ENCODE data around the gene KLHDC8B.

The KLHDC8B gene

DNA sequence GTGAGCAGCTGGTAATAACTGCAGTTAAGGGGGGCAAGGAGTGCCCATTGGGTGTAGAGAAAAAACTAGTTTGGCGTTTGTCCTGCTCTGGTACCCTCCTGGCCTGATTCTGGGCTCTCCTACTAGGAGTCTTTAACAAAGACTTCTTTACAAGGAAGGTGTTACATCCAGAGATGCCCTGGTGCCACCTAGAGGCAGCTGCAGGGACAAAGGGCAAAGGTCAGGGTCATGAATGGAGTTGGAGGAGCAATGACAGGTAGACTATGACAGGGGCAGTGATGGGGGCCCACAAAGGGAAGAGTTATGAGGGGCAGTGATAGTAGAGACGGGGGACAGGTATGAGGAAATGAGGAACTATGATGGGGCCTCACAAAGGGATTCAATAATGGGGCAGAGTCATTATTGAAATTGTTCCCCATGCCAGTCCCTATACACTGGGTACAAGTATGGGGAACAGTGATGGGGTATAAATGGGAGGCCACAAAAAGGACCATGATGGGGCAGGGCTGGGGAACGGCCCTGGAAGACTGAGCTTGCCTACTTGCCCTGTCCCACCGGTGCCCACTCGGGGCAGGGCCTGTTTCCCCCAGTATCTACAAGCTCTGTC is 13.2 kb upstream of the KLHDC8B start:
- no peaks in the 10 kb centered on the region for H3K27me3 ChIP-seq
- peaks cover 18% of the 10 kb centered on the region for H4K20me1 ChIP-seq
- no peak overlapping the region for H3K9ac ChIP-seq
- H3K4me2 ChIP-seq, result no peak overlapping the region
- peaks cover 19% of the 10 kb centered on the region for H3K36me3 ChIP-seq
- no peaks in the 10 kb centered on the region for H3K9me3 ChIP-seq
- no peak for TF ChIP-seq Cebpa-rat (IDR thresholded peaks at IDR 0.05)
- H3K4me3 ChIP-seq, result no peak overlapping the region
- peaks cover 30% of the 10 kb centered on the region for H3K4me1 ChIP-seq
- H3K27ac ChIP-seq, result 0 out of 2 replicates have a peak overlapping the region, but pooled peaks have one; percentile 18

DNA sequence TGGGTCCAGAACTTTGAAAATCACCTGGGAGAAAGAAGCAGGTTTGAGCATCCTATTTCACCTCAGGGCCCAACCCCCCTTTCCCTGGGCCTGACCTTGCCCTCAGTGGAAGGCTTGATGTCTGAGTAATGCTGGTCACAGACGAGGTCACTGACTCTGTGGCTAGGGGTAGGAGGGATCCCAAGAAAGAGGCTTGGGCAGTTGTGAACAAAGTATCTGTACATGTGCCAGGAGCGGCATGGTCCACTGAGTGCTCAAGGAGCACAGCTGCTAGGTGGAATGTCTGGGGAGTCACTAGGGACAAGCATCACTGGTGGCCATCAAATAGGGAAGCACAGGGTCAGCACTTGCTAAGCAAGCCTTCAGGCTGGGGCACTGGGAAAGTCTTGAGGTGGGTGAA is 12.6 kb upstream of the KLHDC8B start:
- peak overlapping the region; percentile 8; the same call in 1 of the 2 replicates for H3K4me2 ChIP-seq
- H3K27me3 ChIP-seq, result no peaks in the 10 kb centered on the region
- TF ChIP-seq Cebpa-rat (IDR thresholded peaks at IDR 0.05), result no peak
- peaks cover 34% of the 10 kb centered on the region for H3K4me1 ChIP-seq
- H3K9me3 ChIP-seq, result no peaks in the 10 kb centered on the region
- H4K20me1 ChIP-seq, result peaks cover 18% of the 10 kb centered on the region
- no peak overlapping the region for H3K9ac ChIP-seq
- peaks cover 25% of the 10 kb centered on the region for H3K36me3 ChIP-seq
- H3K27ac ChIP-seq, result peak overlapping the region; percentile 18; the same call in 1 of the 2 replicates
- no peak overlapping the region for H3K4me3 ChIP-seq

DNA sequence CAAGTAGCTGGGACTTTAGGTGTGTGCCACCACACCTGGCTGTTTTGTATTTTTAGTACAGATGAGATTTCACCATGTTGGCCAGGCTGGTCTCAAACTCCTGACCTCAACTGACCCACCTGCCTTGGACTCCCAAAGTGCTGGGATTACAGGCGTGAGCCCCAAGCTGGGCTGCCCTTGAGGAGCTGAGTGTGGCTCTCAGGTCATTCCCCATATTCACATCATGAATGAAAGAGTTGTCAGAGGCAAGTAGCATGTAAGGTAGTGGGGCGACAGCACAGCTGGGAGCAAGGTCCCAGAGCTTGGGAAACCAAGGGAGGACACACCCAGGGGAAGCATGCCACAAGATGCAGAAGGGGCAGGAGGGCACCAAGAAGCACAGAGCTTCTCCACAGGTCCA is 10.2 kb upstream of the KLHDC8B start:
- no peak overlapping the region for H3K4me3 ChIP-seq
- H3K4me1 ChIP-seq, result peaks cover 49% of the 10 kb centered on the region
- H3K27me3 ChIP-seq, result no peaks in the 10 kb centered on the region
- H3K9me3 ChIP-seq, result no peaks in the 10 kb centered on the region
- TF ChIP-seq Cebpa-rat (IDR thresholded peaks at IDR 0.05), result no peak
- peak overlapping the region; percentile 47; the same call in 1 of the 2 replicates for H3K9ac ChIP-seq
- 0 out of 2 replicates have a peak overlapping the region, but pooled peaks have one; percentile 55 for H3K27ac ChIP-seq
- peaks cover 18% of the 10 kb centered on the region for H4K20me1 ChIP-seq
- H3K4me2 ChIP-seq, result peak overlapping the region; percentile 62
- peaks cover 31% of the 10 kb centered on the region for H3K36me3 ChIP-seq

DNA sequence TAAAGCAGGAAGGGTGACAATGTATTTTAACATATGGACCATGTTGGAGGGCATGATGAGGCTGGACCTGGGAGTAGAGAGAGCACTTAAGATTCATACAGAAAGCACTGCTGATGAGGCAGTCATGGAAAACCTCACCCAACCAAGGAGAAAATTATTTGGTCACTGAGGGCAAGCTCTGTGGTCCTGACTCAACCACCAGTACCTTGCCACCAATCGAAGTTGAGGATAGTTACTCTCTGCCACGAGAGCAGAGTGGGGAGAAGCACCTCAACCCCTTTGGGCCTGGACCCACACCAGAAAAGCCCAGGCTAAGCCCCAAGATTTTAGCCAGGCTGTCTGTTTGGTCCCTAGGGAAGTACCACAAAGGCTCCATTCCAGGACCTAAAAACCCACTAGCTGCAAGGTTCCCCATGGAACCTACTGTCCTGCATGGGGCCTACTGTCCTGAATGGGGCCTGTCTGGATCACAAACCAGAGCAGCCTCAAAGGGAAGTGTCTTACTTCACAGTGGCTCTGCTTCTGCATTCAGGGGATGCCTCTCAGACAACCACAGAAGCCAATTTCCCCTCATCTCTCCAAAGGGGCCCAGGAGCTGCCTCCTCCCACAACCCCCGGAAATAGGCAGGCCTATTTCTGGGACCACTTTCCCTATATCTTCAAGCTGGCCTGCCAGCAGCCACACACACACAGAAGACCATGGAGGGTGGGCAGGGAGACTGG is 9.4 kb upstream of the KLHDC8B start:
- Histone ChIP-seq H3K36me3 (peaks cover 31% of the 10 kb centered on the region), H3K4me2 (peak overlapping the region; percentile 62), H4K20me1 (peaks cover 18% of the 10 kb centered on the region), H3K9ac (peak overlapping the region; percentile 47; the same call in 1 of the 2 replicates), H3K4me1 (peaks cover 56% of the 10 kb centered on the region), H3K27me3 (no peaks in the 10 kb centered on the region), H3K9me3 (no peaks in the 10 kb centered on the region), H3K4me3 (no peak overlapping the region), H3K27ac (peak overlapping the region; percentile 55)
- no peak for TF ChIP-seq Cebpa-rat (IDR thresholded peaks at IDR 0.05)

DNA sequence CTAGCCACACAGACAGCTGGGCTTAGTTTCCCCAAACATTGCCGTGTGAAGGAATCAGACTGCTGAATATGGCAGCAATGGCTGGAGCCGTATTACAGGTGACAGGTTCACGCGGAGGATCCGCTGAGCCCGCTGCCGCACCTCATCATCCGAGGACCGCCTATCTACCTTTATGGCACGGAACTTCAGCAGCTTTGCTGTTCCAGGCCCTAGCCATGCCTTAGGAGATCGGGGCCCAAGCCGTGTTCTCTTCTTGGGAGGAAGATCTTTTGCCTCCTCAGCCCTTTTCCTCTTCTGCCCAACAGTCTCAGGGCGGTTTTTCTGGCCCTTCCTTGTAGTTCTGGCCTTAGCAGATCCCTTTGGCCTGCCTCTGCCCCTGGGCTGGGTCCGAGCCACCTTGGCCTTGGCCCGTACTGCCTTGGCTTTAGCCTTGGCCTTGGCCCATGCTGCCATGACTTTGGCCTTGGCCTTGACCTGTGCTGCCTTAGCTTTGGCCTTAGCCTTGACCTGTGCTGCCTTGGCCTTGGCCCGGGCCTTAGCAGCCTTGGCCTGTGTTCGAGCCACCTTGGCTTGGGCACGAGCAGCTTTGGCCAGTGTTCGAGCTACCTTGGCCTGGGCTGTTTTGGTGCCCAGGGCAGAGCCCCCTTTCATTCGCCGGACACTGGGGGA is 8.5 kb upstream of the KLHDC8B start:
- peak overlapping the region; percentile 47 for H3K4me2 ChIP-seq
- H3K36me3 ChIP-seq, result peaks cover 31% of the 10 kb centered on the region
- TF ChIP-seq Cebpa-rat (IDR thresholded peaks at IDR 0.05), result no peak
- H4K20me1 ChIP-seq, result peaks cover 18% of the 10 kb centered on the region
- peaks cover 56% of the 10 kb centered on the region for H3K4me1 ChIP-seq
- H3K9ac ChIP-seq, result no peak overlapping the region
- 0 out of 2 replicates have a peak overlapping the region, but pooled peaks have one; percentile 46 for H3K27ac ChIP-seq
- no peaks in the 10 kb centered on the region for H3K9me3 ChIP-seq
- H3K4me3 ChIP-seq, result no peak overlapping the region
- no peaks in the 10 kb centered on the region for H3K27me3 ChIP-seq

DNA sequence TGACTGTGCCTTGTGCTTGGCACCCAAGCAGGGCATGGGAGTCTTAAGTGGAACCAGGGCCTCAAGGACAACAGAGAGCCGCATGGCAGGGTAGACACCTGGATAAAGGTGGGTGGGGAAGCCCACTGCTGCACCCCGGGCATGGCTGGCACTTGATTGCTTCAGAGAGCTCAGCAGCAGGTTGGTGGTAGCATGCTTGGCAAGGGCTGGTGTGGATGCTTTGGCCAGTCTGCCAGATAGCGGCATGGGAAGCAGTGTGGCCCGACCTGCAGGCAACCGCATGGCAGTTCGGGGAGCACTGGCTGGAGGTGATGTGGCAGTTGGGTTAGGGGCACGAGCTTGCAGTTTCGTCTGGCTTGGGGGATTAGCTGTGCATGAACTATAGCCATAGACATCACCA is 7.8 kb upstream of the KLHDC8B start:
- no peak overlapping the region for H3K4me3 ChIP-seq
- no peak overlapping the region for H3K27ac ChIP-seq
- H3K4me2 ChIP-seq, result no peak overlapping the region
- no peak overlapping the region for H3K9ac ChIP-seq
- peaks cover 14% of the 10 kb centered on the region for H4K20me1 ChIP-seq
- H3K9me3 ChIP-seq, result no peaks in the 10 kb centered on the region
- no peak for TF ChIP-seq Cebpa-rat (IDR thresholded peaks at IDR 0.05)
- peaks cover 31% of the 10 kb centered on the region for H3K36me3 ChIP-seq
- no peaks in the 10 kb centered on the region for H3K27me3 ChIP-seq
- H3K4me1 ChIP-seq, result peaks cover 52% of the 10 kb centered on the region

DNA sequence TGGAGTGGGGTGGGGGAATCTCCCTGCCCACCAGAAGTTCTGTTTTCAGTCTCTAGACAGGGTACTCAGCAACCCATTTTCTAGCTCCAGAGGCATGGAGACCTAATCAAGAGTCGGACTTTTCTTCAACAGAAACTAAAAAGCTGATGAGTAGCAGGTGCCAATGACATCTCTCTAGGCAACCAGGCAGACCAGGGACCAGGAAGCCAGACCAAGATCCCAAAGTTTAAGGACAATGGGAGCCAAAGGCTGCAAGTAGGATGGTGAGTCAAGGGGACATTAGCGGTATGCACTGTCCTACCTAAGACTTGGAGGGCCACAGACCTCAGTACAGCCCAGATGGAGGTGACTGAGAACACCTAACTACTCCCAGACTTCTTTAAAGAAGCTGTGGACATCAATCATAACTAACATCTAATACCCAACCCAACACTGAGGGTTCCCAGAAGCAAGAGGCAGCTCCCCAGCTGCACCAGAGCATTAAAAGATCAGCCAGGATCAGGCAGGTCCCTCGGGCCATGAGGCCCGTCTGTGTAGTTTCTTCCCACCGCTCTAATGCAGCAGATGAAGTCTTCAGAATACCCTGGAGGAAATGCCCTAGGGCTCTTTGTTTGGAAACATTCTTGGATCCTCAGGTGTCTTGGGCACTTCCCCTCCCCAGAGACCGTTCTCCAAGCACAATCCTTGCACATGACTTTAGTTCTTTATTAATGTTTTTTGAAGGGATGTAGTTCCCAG is 6.2 kb upstream of the KLHDC8B start:
- H3K36me3 ChIP-seq, result peaks cover 31% of the 10 kb centered on the region
- peak overlapping the region; percentile 75 for H3K4me3 ChIP-seq
- peak overlapping the region; percentile 89 for H3K27ac ChIP-seq
- H4K20me1 ChIP-seq, result peaks cover 8% of the 10 kb centered on the region
- TF ChIP-seq Cebpa-rat (IDR thresholded peaks at IDR 0.05), result no peak
- H3K9me3 ChIP-seq, result no peaks in the 10 kb centered on the region
- peak overlapping the region; percentile 85 for H3K9ac ChIP-seq
- H3K27me3 ChIP-seq, result no peaks in the 10 kb centered on the region
- H3K4me2 ChIP-seq, result peak overlapping the region; percentile 94
- peaks cover 44% of the 10 kb centered on the region for H3K4me1 ChIP-seq

DNA sequence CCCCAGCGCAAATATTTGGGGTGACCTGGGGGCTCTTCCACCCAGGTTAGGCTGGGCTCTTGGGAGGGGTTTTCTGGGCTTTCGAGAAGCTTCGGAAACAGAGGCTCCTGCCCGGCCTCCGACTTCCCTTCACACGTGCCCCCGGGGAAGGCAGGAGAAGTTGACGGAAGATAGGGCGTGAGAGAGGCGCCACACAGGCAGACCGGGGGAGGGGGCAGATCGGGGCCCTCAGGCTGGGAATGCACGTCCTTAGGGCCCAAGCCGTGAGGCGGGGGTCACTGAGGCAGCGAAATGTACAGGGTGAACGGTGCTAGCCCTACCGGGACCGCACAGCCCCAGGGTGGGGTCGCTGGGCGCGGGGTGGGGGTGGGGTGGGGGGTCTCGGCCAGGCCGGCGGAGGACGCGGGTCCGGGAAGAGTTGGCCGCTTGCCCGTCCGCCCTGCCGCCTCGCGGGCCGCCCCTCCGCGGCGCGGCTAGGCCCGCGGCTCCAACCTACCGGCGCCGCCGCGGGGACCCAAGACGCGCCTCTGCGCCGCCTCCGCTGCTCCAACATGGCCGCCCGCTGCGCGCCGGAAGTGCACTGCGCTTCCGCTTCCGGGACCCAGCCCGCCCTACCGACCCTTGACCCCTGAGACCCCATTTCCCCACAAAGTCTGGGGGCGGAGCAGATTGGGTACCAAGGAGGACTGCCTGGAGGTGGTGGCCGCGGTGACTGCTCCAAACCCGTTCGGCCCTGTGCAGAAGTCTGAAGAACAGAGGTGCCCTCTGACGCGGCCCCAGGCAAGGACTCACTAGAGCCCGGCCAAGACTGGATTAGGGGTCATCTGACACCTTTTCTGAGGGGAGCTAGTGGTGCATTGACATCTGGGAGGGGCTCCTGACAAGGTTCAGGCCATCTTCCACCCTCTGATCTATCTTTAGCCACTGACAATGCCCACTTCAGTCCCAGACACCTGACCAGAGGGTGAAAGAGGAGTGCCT is 5.3 kb upstream of the KLHDC8B start, which contains the start of gene CCDC71:
Gene CCDC71 (minus strand): TSS at position 561 of the 981 bp plus-strand sequence. CDS start 2,123 bp downstream, outside the sequence.
- H3K9ac ChIP-seq, result peak within 1 kb of the TSS; percentile 85
- no peaks in the 10 kb centered on the region for H3K27me3 ChIP-seq
- peaks cover 31% of the 10 kb centered on the region for H3K36me3 ChIP-seq
- peak within 1 kb of the TSS; percentile 75 for H3K4me3 ChIP-seq
- peaks cover 8% of the 10 kb centered on the region for H4K20me1 ChIP-seq
- H3K4me2 ChIP-seq, result peak within 1 kb of the TSS; percentile 94
- H3K9me3 ChIP-seq, result no peaks in the 10 kb centered on the region
- peak within 1 kb of the TSS; percentile 89 for H3K27ac ChIP-seq
- peaks cover 53% of the 10 kb centered on the region for H3K4me1 ChIP-seq
- TF ChIP-seq Cebpa-rat (IDR thresholded peaks at IDR 0.05), result no peak
